DMS153 (cell line): ENCODE data around the gene OPRPN.

Experiments used
- DNase-seq: peaks from one replicate; lab custom pipeline; 2025; lab: John Stamatoyannopoulos, UW

Gene OPRPN

GRCh38 chr4:70397580-70397979 lies at the start of gene OPRPN:
OPRPN (plus strand) TSS chr4:70397940; CDS start chr4:70399286, 1,346 bp downstream.
- no peak for DNase-seq

- no peak for DNase-seq
Measured at GRCh38 chr4:70356185-70356584, 41.6 kb upstream of the OPRPN start.

GRCh38 chr4:70359115-70359661 lies 38.6 kb upstream of the OPRPN start:
- DNase-seq = no peak

- DNase-seq = no peak
Measured at GRCh38 chr4:70360460-70360859, 37.3 kb upstream of the OPRPN start, which contains the start of gene SMR3A. SMR3A (plus strand) TSS chr4:70360760; CDS start chr4:70362116, 1,356 bp downstream.

- no peak for DNase-seq
Measured at GRCh38 chr4:70364002-70364401, 33.7 kb upstream of the OPRPN start.

- DNase-seq = peak; percentile 56
Measured at GRCh38 chr4:70365479-70365878, 32.3 kb upstream of the OPRPN start.

GRCh38 chr4:70367813-70368212 lies 29.9 kb upstream of the OPRPN start:
- no peak for DNase-seq

GRCh38 chr4:70371987-70372386 lies 25.8 kb upstream of the OPRPN start:
- no peak for DNase-seq

- DNase-seq = no peak
Measured at GRCh38 chr4:70372760-70373159, 25.0 kb upstream of the OPRPN start.

- no peak for DNase-seq
Measured at GRCh38 chr4:70380578-70380977, 17.2 kb upstream of the OPRPN start.

GRCh38 chr4:70382691-70383181 lies 15.0 kb upstream of the OPRPN start, which contains the start of gene SMR3B:
SMR3B (plus strand) TSS chr4:70383131; CDS start chr4:70384511, 1,380 bp downstream.
- no peak for DNase-seq

GRCh38 chr4:70392057-70392776 lies 5.5 kb upstream of the OPRPN start:
- no peak for DNase-seq

GRCh38 chr4:70399319-70399718 lies 1.6 kb downstream of the OPRPN start:
- no peak for DNase-seq

- no peak for DNase-seq
Measured at GRCh38 chr4:70402762-70403161, 5.0 kb downstream of the OPRPN start.

- no peak for DNase-seq
Measured at GRCh38 chr4:70405765-70406164, 8.0 kb downstream of the OPRPN start.

- no peak for DNase-seq
Measured at GRCh38 chr4:70425306-70425705, 27.6 kb downstream of the OPRPN start.

- no peak for DNase-seq
Measured at GRCh38 chr4:70426789-70427188, 29.0 kb downstream of the OPRPN start.

GRCh38 chr4:70437197-70437596 lies 39.5 kb downstream of the OPRPN start:
- no peak for DNase-seq

GRCh38 chr4:70442474-70442873 lies 44.7 kb downstream of the OPRPN start:
- DNase-seq = no peak

- no peak for DNase-seq
Measured at GRCh38 chr4:70443329-70443728, 45.6 kb downstream of the OPRPN start.

- no peak for DNase-seq
Measured at GRCh38 chr4:70449220-70449619, 51.5 kb downstream of the OPRPN start.

- DNase-seq = no peak
Measured at GRCh38 chr4:70452946-70453345, 55.2 kb downstream of the OPRPN start.
